ENCODE results near the gene PLA2G15. TPM values are rescaled to one million over a fixed set of nuclear protein-coding genes. Genes with fewer than 3 reads are reported as not detected.

Gene PLA2G15
- total and polyA plus RNA-seq, 2 of the 13 experiments (the other 11 are each of a cell fraction or from before 2014, with no cell fraction given): 14.4 to 23.7 TPM

GRCh38 chr16:68246121-68246520 lies 948 bp downstream of the PLA2G15 start:
- no peaks in the 10 kb centered on the region for H4K20me1 ChIP-seq (ENCODE audit: insufficient read depth, low read length)
- DNase-seq (ENCODE audit: low spot score) (no peak), FAIRE-seq (no peak), ATAC-seq (peak; percentile 3)
- peaks cover 4 to 13% of the 10 kb centered on the region in 2 experiments; a peak in 4 of 5 replicates for H3K36me3 ChIP-seq (replicated peaks in 1 of 2; ENCODE audit: control insufficient read depth in 1 of 2, insufficient read depth in 2 of 2, low read length in 2 of 2)
- H3K9ac ChIP-seq (ENCODE audit: insufficient read depth, low read depth, low read length): peak overlapping the region; percentile 60
- no peaks in the 10 kb centered on the region; a peak in 1 of 5 replicates for H3K27me3 ChIP-seq (ENCODE audit: control insufficient read depth in 1 of 2, insufficient read depth in 2 of 2, low read length in 2 of 2)
- H3K4me1 ChIP-seq (ENCODE audit: insufficient read depth, low read length): peaks cover 59% of the 10 kb centered on the region
- no peaks in the 10 kb centered on the region for H3K9me3 ChIP-seq (ENCODE audit: low read length)
- H3K79me2 ChIP-seq (ENCODE audit: insufficient read depth, low read length): no peaks in the 10 kb centered on the region
- TF ChIP-seq ZNF691 (CRISPR knock-in tag; IDR thresholded peaks at IDR 0.05; ENCODE audit: borderline replicate concordance, low read depth) (0 out of 2 replicates have a peak, but pooled peaks have one; percentile 25), SIN3A (IDR thresholded peaks at IDR 0.05; ENCODE audit: borderline replicate concordance, low read depth, low read length) (no peak), ZNF605 (CRISPR knock-in tag; IDR thresholded peaks at IDR 0.05) (peak; percentile 1; the same call in 1 of the 2 replicates), ZNF512B (CRISPR knock-in tag; IDR thresholded peaks at IDR 0.05; ENCODE audit: borderline replicate concordance) (no peak), ZNF224 (CRISPR knock-in tag; IDR thresholded peaks at IDR 0.05) (0 out of 2 replicates have a peak, but pooled peaks have one; percentile 13)
- TF ChIP-seq, protein P1, sequence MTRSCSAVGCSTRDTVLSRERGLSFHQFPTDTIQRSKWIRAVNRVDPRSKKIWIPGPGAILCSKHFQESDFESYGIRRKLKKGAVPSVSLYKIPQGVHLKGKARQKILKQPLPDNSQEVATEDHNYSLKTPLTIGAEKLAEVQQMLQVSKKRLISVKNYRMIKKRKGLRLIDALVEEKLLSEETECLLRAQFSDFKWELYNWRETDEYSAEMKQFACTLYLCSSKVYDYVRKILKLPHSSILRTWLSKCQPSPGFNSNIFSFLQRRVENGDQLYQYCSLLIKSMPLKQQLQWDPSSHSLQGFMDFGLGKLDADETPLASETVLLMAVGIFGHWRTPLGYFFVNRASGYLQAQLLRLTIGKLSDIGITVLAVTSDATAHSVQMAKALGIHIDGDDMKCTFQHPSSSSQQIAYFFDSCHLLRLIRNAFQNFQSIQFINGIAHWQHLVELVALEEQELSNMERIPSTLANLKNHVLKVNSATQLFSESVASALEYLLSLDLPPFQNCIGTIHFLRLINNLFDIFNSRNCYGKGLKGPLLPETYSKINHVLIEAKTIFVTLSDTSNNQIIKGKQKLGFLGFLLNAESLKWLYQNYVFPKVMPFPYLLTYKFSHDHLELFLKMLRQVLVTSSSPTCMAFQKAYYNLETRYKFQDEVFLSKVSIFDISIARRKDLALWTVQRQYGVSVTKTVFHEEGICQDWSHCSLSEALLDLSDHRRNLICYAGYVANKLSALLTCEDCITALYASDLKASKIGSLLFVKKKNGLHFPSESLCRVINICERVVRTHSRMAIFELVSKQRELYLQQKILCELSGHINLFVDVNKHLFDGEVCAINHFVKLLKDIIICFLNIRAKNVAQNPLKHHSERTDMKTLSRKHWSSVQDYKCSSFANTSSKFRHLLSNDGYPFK (CRISPR knock-in tag; IDR thresholded peaks at IDR 0.05; ENCODE audit: borderline replicate concordance): no peak
- TF ChIP-seq, protein P2, sequence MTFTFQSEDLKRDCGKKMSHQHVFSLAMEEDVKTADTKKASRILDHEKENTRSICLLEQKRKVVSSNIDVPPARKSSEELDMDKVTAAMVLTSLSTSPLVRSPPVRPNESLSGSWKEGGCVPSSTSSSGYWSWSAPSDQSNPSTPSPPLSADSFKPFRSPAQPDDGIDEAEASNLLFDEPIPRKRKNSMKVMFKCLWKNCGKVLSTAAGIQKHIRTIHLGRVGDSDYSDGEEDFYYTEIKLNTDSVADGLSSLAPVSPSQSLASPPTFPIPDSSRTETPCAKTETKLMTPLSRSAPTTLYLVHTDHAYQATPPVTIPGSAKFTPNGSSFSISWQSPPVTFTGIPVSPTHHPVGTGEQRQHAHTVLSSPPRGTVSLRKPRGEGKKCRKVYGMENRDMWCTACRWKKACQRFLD (CRISPR knock-in tag; IDR thresholded peaks at IDR 0.05; ENCODE audit: borderline replicate concordance): 0 out of 2 replicates have a peak, but pooled peaks have one; percentile 41
- no peak overlapping the region for H2AFZ ChIP-seq (ENCODE audit: low read length)
- H3K4me3 ChIP-seq (replicated peaks in 1 of 3; ENCODE audit: insufficient read depth in 1 of 3, low read depth in 2 of 3, low read length in 3 of 3): peak overlapping the region; percentile 85 to 97 (median 89)
- H3K4me2 ChIP-seq (ENCODE audit: low read depth, low read length): peak overlapping the region; percentile 89
- ChIA-PET POLR2A (interaction anchor here (1.1 to 2.9 kb wide), 4 partner anchors 9 to 162 kb away, joined by 4 to 19 read pairs (median 10); partner anchors contain the start of genes ESRP2, PRMT7 and SLC7A6OS), CTCF (ENCODE audit: low intra/inter-chr PET ratio, low total read pairs) (no interaction called here)
- in situ Hi-C loops (cut with HindIII; ENCODE audit: extremely low pct_ligation_motif_present, low pct_unique_long_range_greater_than_20kb): no loop called here
- intact Hi-C loops (cut with micrococcal nuclease; ENCODE audit: unreplicated experiment): no loop called here
- BruUV-seq (replicated peaks): TSS peak; percentile 66
- H3K27ac ChIP-seq (ENCODE audit: extremely low read length, insufficient read depth, low read length): no peak overlapping the region
- 54% methylated on average over 7 of the region's 7 CpGs for WGBS (ENCODE audit: low lambda C conversion rate)

Data from HepG2 (cell line).